Measurements from ENCODE around the gene TCHHL1.

- TF ChIP-seq CTCF (IDR thresholded peaks at IDR 0.05; ENCODE audit: low read length) (no peak), EZH2 (IDR thresholded peaks at IDR 0.05; ENCODE audit: borderline replicate concordance, low read length) (no peak)
Observed at GRCh38 chr1:152034324-152034653, 54.6 kb downstream of the TCHHL1 start.

All from OCI-LY1 (cell line).